BE2C (cell line): ENCODE results near the gene NR3C2.
A peak's percentile ranks its signal among the peaks of the same experiment; 100 is the strongest.

Experiments
- DNase-seq: peaks from one replicate; pipeline ENCODE4 v3.0.0-alpha.2; 2020
- H3K27me3 ChIP-seq: fragments of 250-450 bp; sonication (Bioruptor Pico); 2 replicates; pipeline ENCODE4 v1.5.1; 2020; ENCODE audit warnings: mild to moderate bottlenecking
- H3K36me3 ChIP-seq: fragments of 250-450 bp; sonication (Bioruptor Pico); 2 replicates; pipeline ENCODE4 v1.5.1; 2020; ENCODE audit warnings: mild to moderate bottlenecking
- H3K4me1 ChIP-seq: fragments of 250-450 bp; sonication (Bioruptor Pico); 2 replicates; pipeline ENCODE4 v1.5.1; 2020
- H3K4me3 ChIP-seq: 2 replicates; pipeline ENCODE4 v1.5.1; 2011; ENCODE audit warnings: low read depth, low read length
- H3K9me3 ChIP-seq: fragments of 250-450 bp; sonication (Bioruptor Pico); 2 replicates; pipeline ENCODE4 v1.5.1; 2020
- CTCF ChIP-seq: IDR thresholded peaks from 2 replicates; pipeline ENCODE4 v1.5.1; 2012; ENCODE audit warnings: mild to moderate bottlenecking, low read depth, low read length

Gene NR3C2

GRCh38 chr4:148453833-148454232 lies 11.6 kb upstream of the NR3C2 start:
- H3K27me3 ChIP-seq, result peaks cover 55% of the 10 kb centered on the region
- H3K4me3 ChIP-seq, result no peak overlapping the region
- no peaks in the 10 kb centered on the region for H3K36me3 ChIP-seq
- no peaks in the 10 kb centered on the region for H3K4me1 ChIP-seq
- no peak for TF ChIP-seq CTCF
- no peak for DNase-seq
- no peaks in the 10 kb centered on the region for H3K9me3 ChIP-seq

GRCh38 chr4:148452970-148453369 lies 10.8 kb upstream of the NR3C2 start:
- H3K27me3 ChIP-seq, result peaks cover 60% of the 10 kb centered on the region
- no peaks in the 10 kb centered on the region for H3K9me3 ChIP-seq
- no peaks in the 10 kb centered on the region for H3K4me1 ChIP-seq
- DNase-seq, result no peak
- no peak for TF ChIP-seq CTCF
- H3K4me3 ChIP-seq, result no peak overlapping the region
- H3K36me3 ChIP-seq, result no peaks in the 10 kb centered on the region

- peaks cover 77% of the 10 kb centered on the region for H3K27me3 ChIP-seq
- no peaks in the 10 kb centered on the region for H3K9me3 ChIP-seq
- no peak for TF ChIP-seq CTCF
- no peaks in the 10 kb centered on the region for H3K36me3 ChIP-seq
- no peak overlapping the region for H3K4me3 ChIP-seq
- no peaks in the 10 kb centered on the region for H3K4me1 ChIP-seq
- DNase-seq, result no peak
Observed at GRCh38 chr4:148449921-148450320, 7.7 kb upstream of the NR3C2 start.

GRCh38 chr4:148448141-148448540 lies 5.9 kb upstream of the NR3C2 start:
- Histone ChIP-seq H3K27me3 (peaks cover 88% of the 10 kb centered on the region), H3K4me3 (no peak overlapping the region), H3K36me3 (no peaks in the 10 kb centered on the region), H3K9me3 (no peaks in the 10 kb centered on the region), H3K4me1 (no peaks in the 10 kb centered on the region)
- TF ChIP-seq CTCF, result no peak
- no peak for DNase-seq

- H3K27me3 ChIP-seq, result peaks cover 91% of the 10 kb centered on the region
Observed at GRCh38 chr4:148447681-148448080, 5.5 kb upstream of the NR3C2 start.

GRCh38 chr4:148445860-148446330 lies 3.7 kb upstream of the NR3C2 start:
- peaks cover 92% of the 10 kb centered on the region for H3K27me3 ChIP-seq

More at GRCh38 chr4:148447681-148448080, 5.5 kb upstream of the NR3C2 start:
- Histone ChIP-seq H3K4me1 (no peaks in the 10 kb centered on the region), H3K36me3 (no peaks in the 10 kb centered on the region), H3K9me3 (no peaks in the 10 kb centered on the region), H3K4me3 (no peak overlapping the region)
- TF ChIP-seq CTCF, result no peak
- DNase-seq, result no peak

More at GRCh38 chr4:148445860-148446330, 3.7 kb upstream of the NR3C2 start:
- Histone ChIP-seq H3K9me3 (no peaks in the 10 kb centered on the region), H3K4me3 (peak overlapping the region; percentile 84), H3K36me3 (no peaks in the 10 kb centered on the region), H3K4me1 (no peaks in the 10 kb centered on the region)
- no peak for DNase-seq
- TF ChIP-seq CTCF, result no peak
